Prostate gland (tissue), 2 donors: ENCODE results near the gene EIF4A3. TPM values are rescaled to one million over a fixed set of nuclear protein-coding genes. Genes with fewer than 3 reads are reported as not detected.

Experiments used
- DNase-seq: peaks from one replicate; pipeline ENCODE4 v3.0.0-alpha.2; 2019; ENCODE audit warnings: low spot score
- H3K27ac ChIP-seq, 2 donors: fragments of 200-600 bp; sonication (generic); 2 replicates each; pipeline ENCODE4 v1.5.1; 2017 to 2019
- H3K27me3 ChIP-seq: fragments of 200-600 bp; sonication (generic); replicated peaks from 2 replicates; pipeline ENCODE4 v1.5.1; 2019; ENCODE audit not compliant: insufficient read depth
- H3K36me3 ChIP-seq, 2 donors: fragments of 200-600 bp; sonication (generic); 1 replicate in 1 of 2; 2 replicates in 1 of 2; pipeline versions ENCODE4 v1.5.1 to v1.8.1; 2017 to 2019
- H3K4me1 ChIP-seq: fragments of 200-600 bp; sonication (generic); replicated peaks from 2 replicates; pipeline ENCODE4 v1.5.1; 2019
- H3K4me3 ChIP-seq, 2 donors: fragments of 200-600 bp; sonication (generic); 2 replicates each; pipeline ENCODE4 v1.5.1; 2017 to 2019
- H3K9me3 ChIP-seq: fragments of 200-600 bp; sonication (generic); 2 replicates; pipeline ENCODE4 v1.5.1; 2017
- POLR2A ChIP-seq: fragments of 450-650 bp; IDR thresholded peaks from one replicate; pipeline ENCODE4 v1.6.1; 2016; ENCODE audit warnings: antibody characterized with exemption, mild to moderate bottlenecking
- POLR2AphosphoS5 ChIP-seq: sonication (generic); formaldehyde crosslinking; IDR thresholded peaks from one replicate; pipeline ENCODE4 v1.6.1; 2017; ENCODE audit warnings: antibody characterized with exemption
- WGBS: methylation state at CpG from one replicate; pipeline ENCODE4 v1.1.5; 2018; 5-methylcytosine and 5-hydroxymethylcytosine counted together
- intact Hi-C: fragments of 100-400 bp; cut with DNase I; formaldehyde crosslinking; loops from one replicate; pipeline ENCODE4 v1.14.2; 2022
- total RNA-seq, 2 donors: library from RNA; depleted of rRNA; stranded (reverse); fragments of >200 nt; gene quantifications; one replicate each; pipeline ENCODE4 v1.1.0, GENCODE V29; 2016
- TF ChIP-seq, protein P1 (sequence below), 4 experiments: fragments of 200-600 bp in 2 of 4; fragments of 450-650 bp in 2 of 4; sonication (generic) in 2 of 4; IDR thresholded peaks; 1 replicate in 3 of 4; 2 replicates in 1 of 4; pipeline ENCODE4 v1.5.1; 2016 to 2019; ENCODE audit warnings: antibody characterized with exemption in 4 of 4, mild to moderate bottlenecking in 2 of 4, moderate library complexity in 2 of 4

The EIF4A3 gene
- total RNA-seq, 2 donors from 2014 or later = 69.7 to 72.9 TPM

DNA sequence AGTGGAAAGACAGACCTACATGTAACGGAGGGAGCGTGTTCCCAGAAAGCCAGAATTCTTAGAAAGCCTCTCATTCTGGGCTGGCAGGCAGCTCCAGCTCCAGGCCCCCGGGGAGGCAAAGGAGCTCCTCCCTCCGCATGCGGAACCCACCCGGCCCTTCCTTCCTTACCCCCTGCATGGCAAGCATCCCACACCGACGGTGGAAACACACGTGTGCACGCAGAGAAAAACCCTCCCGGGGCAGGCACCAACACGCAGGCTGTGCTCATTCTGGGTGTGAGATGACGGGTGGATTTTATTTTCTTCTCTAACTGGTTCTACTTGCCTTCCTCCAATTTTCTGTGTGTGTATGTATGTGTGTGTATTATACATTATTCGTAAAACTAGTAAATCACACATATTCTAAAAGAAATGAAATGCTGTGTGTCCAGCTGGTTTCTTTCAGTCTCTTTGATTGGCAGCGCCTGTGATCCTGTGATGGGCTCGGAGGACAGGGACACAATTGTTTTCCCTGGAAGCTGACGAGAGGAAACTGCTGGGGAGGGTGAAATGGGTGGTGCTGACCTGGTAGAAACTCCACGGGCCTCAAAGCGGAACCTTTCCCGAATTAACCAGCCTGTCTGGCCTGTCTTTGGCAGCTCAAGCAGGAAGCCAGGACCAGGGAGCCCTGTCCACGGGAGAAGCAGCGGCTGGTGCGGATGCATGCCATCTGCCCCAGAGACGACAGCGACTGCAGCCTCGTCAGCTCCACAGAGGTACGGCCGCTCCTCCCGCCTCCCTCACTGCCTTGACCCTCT lies 45.1 kb upstream of the EIF4A3 start:
- Histone ChIP-seq H3K27ac (peak overlapping the region; percentile 73), H3K36me3 (no peaks in the 10 kb centered on the region), H3K9me3 (no peaks in the 10 kb centered on the region), H3K4me1 (peaks cover 8% of the 10 kb centered on the region), H3K4me3 (no peak overlapping the region), H3K27me3 (no peaks in the 10 kb centered on the region)
- peak; percentile 81 for DNase-seq
- intact Hi-C loops = no loop called here
- TF ChIP-seq, protein P1, sequence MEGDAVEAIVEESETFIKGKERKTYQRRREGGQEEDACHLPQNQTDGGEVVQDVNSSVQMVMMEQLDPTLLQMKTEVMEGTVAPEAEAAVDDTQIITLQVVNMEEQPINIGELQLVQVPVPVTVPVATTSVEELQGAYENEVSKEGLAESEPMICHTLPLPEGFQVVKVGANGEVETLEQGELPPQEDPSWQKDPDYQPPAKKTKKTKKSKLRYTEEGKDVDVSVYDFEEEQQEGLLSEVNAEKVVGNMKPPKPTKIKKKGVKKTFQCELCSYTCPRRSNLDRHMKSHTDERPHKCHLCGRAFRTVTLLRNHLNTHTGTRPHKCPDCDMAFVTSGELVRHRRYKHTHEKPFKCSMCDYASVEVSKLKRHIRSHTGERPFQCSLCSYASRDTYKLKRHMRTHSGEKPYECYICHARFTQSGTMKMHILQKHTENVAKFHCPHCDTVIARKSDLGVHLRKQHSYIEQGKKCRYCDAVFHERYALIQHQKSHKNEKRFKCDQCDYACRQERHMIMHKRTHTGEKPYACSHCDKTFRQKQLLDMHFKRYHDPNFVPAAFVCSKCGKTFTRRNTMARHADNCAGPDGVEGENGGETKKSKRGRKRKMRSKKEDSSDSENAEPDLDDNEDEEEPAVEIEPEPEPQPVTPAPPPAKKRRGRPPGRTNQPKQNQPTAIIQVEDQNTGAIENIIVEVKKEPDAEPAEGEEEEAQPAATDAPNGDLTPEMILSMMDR (IDR thresholded peaks at IDR 0.05) = no peak
- TF ChIP-seq POLR2AphosphoS5 (peak; percentile 65), POLR2A (no peak)
- WGBS = 26% methylated on average over 29 of the region's 29 CpGs

DNA sequence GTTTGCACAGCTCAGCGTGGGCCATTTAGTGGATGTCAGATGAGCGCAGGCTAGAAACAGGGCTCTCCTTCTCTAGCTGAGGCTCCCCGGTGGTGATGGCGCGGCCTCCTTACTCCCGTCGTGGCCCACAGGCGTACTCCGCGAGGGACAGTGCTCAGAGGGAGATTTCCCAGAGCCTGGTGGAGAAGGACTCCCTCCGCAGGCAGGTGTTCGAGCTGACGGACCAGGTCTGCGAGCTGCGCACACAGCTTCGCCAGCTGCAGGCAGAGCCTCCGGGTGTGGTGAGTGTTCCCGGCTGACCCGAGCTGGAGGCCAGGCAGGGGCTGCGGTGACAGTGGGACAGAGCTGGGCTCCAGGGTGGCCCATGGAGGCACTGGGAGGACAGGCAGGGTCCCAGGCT lies 44.3 kb upstream of the EIF4A3 start:
- no peak for DNase-seq
- 88% methylated on average over 11 of the region's 20 CpGs for WGBS
- TF ChIP-seq POLR2A = no peak
- TF ChIP-seq POLR2AphosphoS5 = no peak
- TF ChIP-seq, protein P1 (IDR thresholded peaks at IDR 0.05) = no peak
- peaks cover 8% of the 10 kb centered on the region for H3K4me1 ChIP-seq
- no peak overlapping the region for H3K4me3 ChIP-seq
- intact Hi-C loops = no loop called here
- no peaks in the 10 kb centered on the region for H3K27me3 ChIP-seq
- H3K27ac ChIP-seq = peak overlapping the region in 1 of 2 donors; percentile 73
- H3K9me3 ChIP-seq = no peaks in the 10 kb centered on the region
- no peaks in the 10 kb centered on the region for H3K36me3 ChIP-seq

- Histone ChIP-seq H3K36me3 (no peaks in the 10 kb centered on the region), H3K4me1 (peaks cover 8% of the 10 kb centered on the region), H3K27me3 (no peaks in the 10 kb centered on the region), H3K27ac (no peak overlapping the region), H3K9me3 (no peaks in the 10 kb centered on the region), H3K4me3 (no peak overlapping the region)
- WGBS = 93% methylated on average over 10 of the region's 10 CpGs
- no peak for DNase-seq
- intact Hi-C loops = no loop called here
- TF ChIP-seq POLR2A (no peak), POLR2AphosphoS5 (no peak)
- TF ChIP-seq, protein P1 (IDR thresholded peaks at IDR 0.05) = no peak
Observed at GRCh38 chr17:80190716-80191115, 43.8 kb upstream of the EIF4A3 start.

GRCh38 chr17:80189611-80190010 lies 42.7 kb upstream of the EIF4A3 start:
- H3K9me3 ChIP-seq = no peaks in the 10 kb centered on the region
- peaks cover 8% of the 10 kb centered on the region for H3K4me1 ChIP-seq
- TF ChIP-seq POLR2A = no peak
- TF ChIP-seq, protein P1 (IDR thresholded peaks at IDR 0.05) = no peak
- no peak for TF ChIP-seq POLR2AphosphoS5
- no peak overlapping the region for H3K27ac ChIP-seq
- no peak for DNase-seq
- H3K36me3 ChIP-seq = no peaks in the 10 kb centered on the region
- intact Hi-C loops = no loop called here
- H3K27me3 ChIP-seq = no peaks in the 10 kb centered on the region
- no peak overlapping the region for H3K4me3 ChIP-seq
- 90% methylated on average over 23 of the region's 23 CpGs for WGBS

- H3K27ac ChIP-seq = peak overlapping the region; percentile 1 to 68
- intact Hi-C loops = no loop called here
Observed at GRCh38 chr17:80187515-80187941, 40.6 kb upstream of the EIF4A3 start.

More at GRCh38 chr17:80187515-80187941, 40.6 kb upstream of the EIF4A3 start:
- TF ChIP-seq POLR2A (no peak), POLR2AphosphoS5 (peak; percentile 84)
- TF ChIP-seq, protein P1 (IDR thresholded peaks at IDR 0.05) = peak in 1 of 4 experiments; percentile 4
- H3K27me3 ChIP-seq = no peaks in the 10 kb centered on the region
- no peaks in the 10 kb centered on the region for H3K36me3 ChIP-seq
- peaks cover 8% of the 10 kb centered on the region for H3K4me1 ChIP-seq
- WGBS = 25% methylated on average over 18 of the region's 18 CpGs
- peak; percentile 82 for DNase-seq
- no peak overlapping the region for H3K4me3 ChIP-seq
- no peaks in the 10 kb centered on the region for H3K9me3 ChIP-seq
